ENCODE data around the gene AGAP1. TPM values are rescaled to one million over a fixed set of nuclear protein-coding genes. Genes with fewer than 3 reads are reported as not detected.
"Not testable (repeated sequence)": the region's sequence is repeated elsewhere in the genome, so short reads cannot be mapped to it uniquely, and the experiment has no call there.

Gene AGAP1
- total RNA-seq, 1 donor from 2014 or later, result 39.0 TPM

- no peak overlapping the region for H3K4me3 Mint-ChIP-seq (ENCODE audit: unreplicated experiment)
- H3K4me1 Mint-ChIP-seq (ENCODE audit: low read depth), result no peaks in the 10 kb centered on the region
- no peak overlapping the region for H3K27ac Mint-ChIP-seq (ENCODE audit: unreplicated experiment)
- no peak for TF ChIP-seq CTCF (IDR thresholded peaks at IDR 0.05)
- DNase-seq (ENCODE audit: low spot score), result no peak
- peaks cover 5% of the 10 kb centered on the region for H3K36me3 Mint-ChIP-seq (ENCODE audit: low read depth)
- H3K27me3 Mint-ChIP-seq (ENCODE audit: low read depth), result no peaks in the 10 kb centered on the region
- no peaks in the 10 kb centered on the region for H3K9me3 Mint-ChIP-seq (ENCODE audit: low read depth)
Measured at GRCh38 chr2:235756491-235756890, 262.6 kb downstream of the AGAP1 start.

- H3K4me3 Mint-ChIP-seq (ENCODE audit: unreplicated experiment), result no peak overlapping the region
- no peak overlapping the region for H3K27ac Mint-ChIP-seq (ENCODE audit: unreplicated experiment)
- no peaks in the 10 kb centered on the region for H3K4me1 Mint-ChIP-seq (ENCODE audit: low read depth)
- DNase-seq (ENCODE audit: low spot score), result no peak
- no peaks in the 10 kb centered on the region for H3K27me3 Mint-ChIP-seq (ENCODE audit: low read depth)
- H3K36me3 Mint-ChIP-seq (ENCODE audit: low read depth), result peaks cover 2% of the 10 kb centered on the region
- H3K9me3 Mint-ChIP-seq (ENCODE audit: low read depth), result no peaks in the 10 kb centered on the region
- TF ChIP-seq CTCF (IDR thresholded peaks at IDR 0.05), result no peak
Measured at GRCh38 chr2:235757212-235757611, 263.4 kb downstream of the AGAP1 start.

GRCh38 chr2:235757640-235758039 is 263.8 kb downstream of the AGAP1 start:
- H3K36me3 Mint-ChIP-seq (ENCODE audit: low read depth), result peaks cover 6% of the 10 kb centered on the region
- no peak for TF ChIP-seq CTCF (IDR thresholded peaks at IDR 0.05)
- no peaks in the 10 kb centered on the region for H3K27me3 Mint-ChIP-seq (ENCODE audit: low read depth)
- no peaks in the 10 kb centered on the region for H3K9me3 Mint-ChIP-seq (ENCODE audit: low read depth)
- no peaks in the 10 kb centered on the region for H3K4me1 Mint-ChIP-seq (ENCODE audit: low read depth)
- DNase-seq (ENCODE audit: low spot score), result no peak
- no peak overlapping the region for H3K27ac Mint-ChIP-seq (ENCODE audit: unreplicated experiment)
- H3K4me3 Mint-ChIP-seq (ENCODE audit: unreplicated experiment), result no peak overlapping the region

- Mint-ChIP-seq H3K9me3 (ENCODE audit: low read depth) (no peaks in the 10 kb centered on the region), H3K4me3 (ENCODE audit: unreplicated experiment) (no peak overlapping the region), H3K36me3 (ENCODE audit: low read depth) (peaks cover 5% of the 10 kb centered on the region), H3K27ac (ENCODE audit: unreplicated experiment) (no peak overlapping the region), H3K4me1 (ENCODE audit: low read depth) (peaks cover 9% of the 10 kb centered on the region), H3K27me3 (ENCODE audit: low read depth) (no peaks in the 10 kb centered on the region)
- peak; percentile 61 for TF ChIP-seq CTCF (IDR thresholded peaks at IDR 0.05)
- no peak for DNase-seq (ENCODE audit: low spot score)
Measured at GRCh38 chr2:235762832-235763598, 269.2 kb downstream of the AGAP1 start.

GRCh38 chr2:235763816-235764215 is 270.0 kb downstream of the AGAP1 start:
- Mint-ChIP-seq H3K36me3 (ENCODE audit: low read depth) (peaks cover 5% of the 10 kb centered on the region), H3K4me1 (ENCODE audit: low read depth) (peaks cover 9% of the 10 kb centered on the region), H3K27ac (ENCODE audit: unreplicated experiment) (no peak overlapping the region), H3K9me3 (ENCODE audit: low read depth) (no peaks in the 10 kb centered on the region), H3K27me3 (ENCODE audit: low read depth) (no peaks in the 10 kb centered on the region), H3K4me3 (ENCODE audit: unreplicated experiment) (no peak overlapping the region)
- no peak for TF ChIP-seq CTCF (IDR thresholded peaks at IDR 0.05)
- no peak for DNase-seq (ENCODE audit: low spot score)

DNA sequence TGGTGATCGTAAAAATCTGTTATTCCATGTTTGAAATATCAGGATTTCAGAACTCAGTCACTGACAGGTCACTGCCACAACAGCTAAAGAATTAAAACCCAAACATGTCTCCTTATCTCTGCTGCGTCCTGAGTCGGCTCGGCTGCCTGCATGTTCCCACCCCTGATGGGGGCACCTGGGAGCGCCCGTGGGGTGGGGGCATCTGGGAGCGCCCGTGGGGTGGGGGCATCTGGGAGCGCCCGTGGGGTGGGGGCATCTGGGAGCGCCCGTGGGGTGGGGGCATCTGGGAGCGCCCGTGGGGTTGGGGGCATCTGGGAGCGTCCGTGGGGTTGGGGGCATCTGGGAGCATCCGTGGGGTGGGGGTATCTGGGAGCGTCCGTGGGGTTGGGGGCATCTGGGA is 270.6 kb downstream of the AGAP1 start:
- H3K27me3 Mint-ChIP-seq (ENCODE audit: low read depth); H3K9me3 Mint-ChIP-seq (ENCODE audit: low read depth); H3K4me3 Mint-ChIP-seq (ENCODE audit: unreplicated experiment); H3K36me3 Mint-ChIP-seq (ENCODE audit: low read depth); H3K27ac Mint-ChIP-seq (ENCODE audit: unreplicated experiment); DNase-seq (ENCODE audit: low spot score): not testable (repeated sequence)
- H3K4me1 Mint-ChIP-seq (ENCODE audit: low read depth), result peaks cover 14% of the 10 kb centered on the region
